Right lobe of liver (tissue), 4 donors: ENCODE data around the gene RPL36A.

Source experiments
- POLR2A ChIP-seq: fragments of 450-650 bp; IDR thresholded peaks from one replicate; pipeline ENCODE4 v1.6.1; 2017; ENCODE audit warnings: antibody characterized with exemption, mild to moderate bottlenecking
- TF ChIP-seq, protein P1 (sequence below), 4 donors: fragments of 200-600 bp in 3 of 4; fragments of 450-650 bp in 1 of 4; IDR thresholded peaks; one replicate each; pipeline versions ENCODE4 v1.5.1 to v1.8.0; 2016 to 2022; ENCODE audit warnings: antibody characterized with exemption in 4 of 4, mild to moderate bottlenecking in 2 of 4
- donor health status: DM: no; HTN: no; CAD: no.
- donor health status: DM: no; HTN: no; CAD: no.
- donor health status: DM: no; HTN: yes; CAD: no.

DNA sequence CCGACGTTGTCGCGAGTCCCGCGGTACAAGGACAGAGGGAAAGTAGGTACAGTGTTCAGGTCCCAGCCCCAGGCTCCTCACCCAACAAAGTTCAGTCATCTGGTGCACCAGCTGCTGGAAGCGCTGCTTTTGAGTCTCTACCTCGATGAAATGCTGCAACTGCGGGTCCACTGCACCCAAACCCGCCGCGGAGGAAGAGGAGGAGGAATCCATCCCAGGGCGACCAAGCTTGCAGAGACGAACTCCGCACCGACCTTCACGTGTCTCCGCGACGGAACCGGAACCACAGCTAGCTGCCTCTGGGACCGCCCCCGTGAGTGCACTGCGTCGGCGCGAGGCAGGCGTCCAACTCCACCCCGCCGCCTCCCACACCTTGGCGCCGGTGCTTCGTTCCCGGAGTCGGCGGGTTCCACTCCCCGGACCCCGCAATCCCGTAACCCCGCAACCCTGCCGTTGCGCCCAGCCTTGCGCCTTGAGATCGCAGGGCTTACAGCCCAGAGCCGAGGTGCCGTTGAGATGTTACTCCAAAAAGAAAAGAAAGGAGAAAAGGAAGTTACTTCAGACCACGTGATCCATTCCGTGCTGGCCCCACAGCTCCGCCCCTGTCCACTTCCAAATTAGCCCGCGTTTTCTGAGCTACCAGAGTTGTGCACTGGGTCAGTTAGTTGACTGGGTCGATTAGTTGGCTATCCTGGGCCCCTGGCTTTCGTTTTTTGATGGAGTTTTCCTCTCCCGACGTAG is 42.2 kb upstream of the RPL36A start, which contains the start of gene TIMM8A:
- TF ChIP-seq, protein P1, sequence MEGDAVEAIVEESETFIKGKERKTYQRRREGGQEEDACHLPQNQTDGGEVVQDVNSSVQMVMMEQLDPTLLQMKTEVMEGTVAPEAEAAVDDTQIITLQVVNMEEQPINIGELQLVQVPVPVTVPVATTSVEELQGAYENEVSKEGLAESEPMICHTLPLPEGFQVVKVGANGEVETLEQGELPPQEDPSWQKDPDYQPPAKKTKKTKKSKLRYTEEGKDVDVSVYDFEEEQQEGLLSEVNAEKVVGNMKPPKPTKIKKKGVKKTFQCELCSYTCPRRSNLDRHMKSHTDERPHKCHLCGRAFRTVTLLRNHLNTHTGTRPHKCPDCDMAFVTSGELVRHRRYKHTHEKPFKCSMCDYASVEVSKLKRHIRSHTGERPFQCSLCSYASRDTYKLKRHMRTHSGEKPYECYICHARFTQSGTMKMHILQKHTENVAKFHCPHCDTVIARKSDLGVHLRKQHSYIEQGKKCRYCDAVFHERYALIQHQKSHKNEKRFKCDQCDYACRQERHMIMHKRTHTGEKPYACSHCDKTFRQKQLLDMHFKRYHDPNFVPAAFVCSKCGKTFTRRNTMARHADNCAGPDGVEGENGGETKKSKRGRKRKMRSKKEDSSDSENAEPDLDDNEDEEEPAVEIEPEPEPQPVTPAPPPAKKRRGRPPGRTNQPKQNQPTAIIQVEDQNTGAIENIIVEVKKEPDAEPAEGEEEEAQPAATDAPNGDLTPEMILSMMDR (IDR thresholded peaks at IDR 0.05), result no peak
- peak; percentile 51 for TF ChIP-seq POLR2A
